H1 (cell line): Measurements from ENCODE around the gene ZFP3. TPM values are rescaled to one million over a fixed set of nuclear protein-coding genes. Genes with fewer than 3 reads are reported as not detected.
"Not testable (repeated sequence)": the region's sequence is repeated elsewhere in the genome, so short reads cannot be mapped to it uniquely, and the experiment has no call there.

Source experiments
- CTCF ChIA-PET: fragments of 300-600 bp; sonication (Branson Sonifier 250); formaldehyde crosslinking; loops from one replicate; lab custom pipeline; 2021; ENCODE audit not compliant: partially characterized antibody; lab: Charles Lee
- POLR2A ChIA-PET: fragments of 300-600 bp; sonication (Branson Sonifier 250); formaldehyde crosslinking; loops from one replicate; lab custom pipeline; 2021; ENCODE audit warnings: inconsistent platforms; ENCODE audit not compliant: partially characterized antibody; lab: Charles Lee
- DNase-seq, 2 experiments: peaks; one replicate each; pipeline versions ENCODE4 v3.0.0 to v3.0.0-alpha.2; 2010 to 2022; ENCODE audit warnings: low spot score in 2 of 2, low read depth in 1 of 2, mixed read lengths in 1 of 2
- FAIRE-seq: peaks from 2 replicates; lab custom pipeline; 2011; peaks lifted over from hg19 to GRCh38; lab: Jason Lieb, UNC
- H2AFZ ChIP-seq: 2 replicates; pipeline ENCODE4 v1.8.1; 2012; ENCODE audit warnings: low read length, inconsistent platforms
- H2AK5ac ChIP-seq: 2 replicates; pipeline ENCODE4 v1.6.1; 2013; ENCODE audit warnings: low read depth, low read length
- H2BK120ac ChIP-seq: replicated peaks from 2 replicates; pipeline ENCODE3; 2013; ENCODE audit warnings: low read depth, low read length, inconsistent platforms
- H2BK12ac ChIP-seq: 2 replicates; pipeline ENCODE4 v1.6.1; 2013; ENCODE audit warnings: low read depth, low read length
- H2BK15ac ChIP-seq: 2 replicates; pipeline ENCODE4 v1.6.1; 2013; ENCODE audit warnings: low read length
- H2BK20ac ChIP-seq: 2 replicates; pipeline ENCODE4 v1.6.1; 2013; ENCODE audit warnings: low read length
- H2BK5ac ChIP-seq: 2 replicates; pipeline ENCODE4 v1.6.1; 2013; ENCODE audit warnings: low read depth, low read length
- H3K14ac ChIP-seq: 2 replicates; pipeline ENCODE4 v1.6.1; 2013; ENCODE audit warnings: inconsistent platforms; ENCODE audit not compliant: insufficient read length
- H3K18ac ChIP-seq: 2 replicates; pipeline ENCODE4 v1.6.1; 2013; ENCODE audit warnings: low read length; ENCODE audit errors: extremely low read depth
- H3K23ac ChIP-seq: 2 replicates; pipeline ENCODE4 v1.6.1; 2013; ENCODE audit warnings: inconsistent platforms; ENCODE audit not compliant: insufficient read length
- H3K23me2 ChIP-seq: 2 replicates; pipeline ENCODE4 v1.6.1; 2013; ENCODE audit warnings: low read depth, low read length
- H3K27ac ChIP-seq: 2 replicates; pipeline ENCODE4 v1.6.1; 2011; ENCODE audit warnings: low read depth, low read length, inconsistent platforms
- H3K27me3 ChIP-seq, 4 experiments: replicated peaks in 1 of 4; 1 replicate in 1 of 4; 2 replicates in 3 of 4; pipeline versions ENCODE4 v1.6.1 to v1.8.1; 2011 to 2013; ENCODE audit warnings: low read length in 3 of 4, mild to moderate bottlenecking in 3 of 4, inconsistent platforms in 2 of 4, mixed read lengths in 2 of 4, moderate library complexity in 1 of 4; ENCODE audit not compliant: control insufficient read depth in 3 of 4, insufficient read depth in 3 of 4; ENCODE audit errors: extremely low read depth in 1 of 4
- H3K36me3 ChIP-seq, 4 experiments: 2 replicates each; pipeline versions ENCODE4 v1.6.1 to v1.8.1; 2011 to 2013; ENCODE audit warnings: mild to moderate bottlenecking in 4 of 4, low read length in 3 of 4, moderate library complexity in 2 of 4, control low read depth in 1 of 4, inconsistent platforms in 1 of 4; ENCODE audit not compliant: insufficient read depth in 4 of 4, control insufficient read depth in 2 of 4
- H3K4ac ChIP-seq: replicated peaks from 2 replicates; pipeline ENCODE3; 2013; ENCODE audit warnings: low read length, low read depth, mixed read lengths, inconsistent platforms; ENCODE audit not compliant: insufficient read length
- H3K4me1 ChIP-seq, 4 experiments: replicated peaks in 1 of 4; 1 replicate in 1 of 4; 2 replicates in 3 of 4; pipeline versions ENCODE4 v1.6.1 to v1.8.1; 2011 to 2013; ENCODE audit warnings: low read length in 3 of 4, inconsistent platforms in 2 of 4, mixed read lengths in 1 of 4; ENCODE audit not compliant: insufficient read depth in 4 of 4, control insufficient read depth in 3 of 4
- H3K4me2 ChIP-seq, 2 experiments: 2 replicates each; pipeline versions ENCODE4 v1.6.1 to v1.8.1; 2011 to 2013; ENCODE audit warnings: low read depth in 2 of 2, low read length in 2 of 2, control low read depth in 1 of 2, inconsistent platforms in 1 of 2, mild to moderate bottlenecking in 1 of 2; ENCODE audit not compliant: insufficient read depth in 1 of 2
- H3K4me3 ChIP-seq, 4 experiments: fragments of 200-600, 300-600 bp in 1 of 4; sonication (generic), shearing (Covaris generic), sonication (Bioruptor Twin) in 1 of 4; 2 replicates each; pipeline versions ENCODE4 v1.5.1 to v1.8.1; 2011 to 2016; ENCODE audit warnings: low read length in 4 of 4, low read depth in 3 of 4, control low read depth in 2 of 4, inconsistent platforms in 2 of 4, mild to moderate bottlenecking in 2 of 4, mixed read lengths in 1 of 4, moderate library complexity in 1 of 4; ENCODE audit not compliant: insufficient read depth in 2 of 4; ENCODE audit errors: extremely low read depth in 1 of 4
- H3K56ac ChIP-seq: replicated peaks from 2 replicates; pipeline ENCODE3; 2013; ENCODE audit warnings: low read depth, mild to moderate bottlenecking, mixed read lengths, low read length, inconsistent platforms; ENCODE audit not compliant: insufficient read length
- H3K79me1 ChIP-seq: 2 replicates; pipeline ENCODE4 v1.6.1; 2013; ENCODE audit warnings: low read depth, low read length, control low read depth
- H3K79me2 ChIP-seq, 2 experiments: 2 replicates each; pipeline versions ENCODE4 v1.6.1 to v1.8.1; 2012 to 2013; ENCODE audit warnings: low read length in 2 of 2, mild to moderate bottlenecking in 2 of 2, inconsistent platforms in 1 of 2; ENCODE audit not compliant: insufficient read depth in 2 of 2, control insufficient read depth in 1 of 2
- H3K9ac ChIP-seq, 4 experiments: replicated peaks in 1 of 4; 1 replicate in 1 of 4; 2 replicates in 3 of 4; pipeline versions ENCODE4 v1.6.1 to v1.8.1; 2011 to 2013; ENCODE audit warnings: low read depth in 3 of 4, low read length in 3 of 4, control low read depth in 2 of 4, mild to moderate bottlenecking in 2 of 4, moderate library complexity in 2 of 4, inconsistent platforms in 1 of 4; ENCODE audit errors: extremely low read depth in 1 of 4
- H3K9me3 ChIP-seq, 2 experiments: 2 replicates each; pipeline versions ENCODE4 v1.6.1 to v1.8.1; 2012 to 2013; ENCODE audit warnings: mild to moderate bottlenecking in 2 of 2, moderate library complexity in 2 of 2, control low read depth in 1 of 2, inconsistent platforms in 1 of 2, low read depth in 1 of 2, low read length in 1 of 2, mixed read lengths in 1 of 2; ENCODE audit not compliant: insufficient read depth in 2 of 2
- H4K20me1 ChIP-seq, 2 experiments: replicated peaks in 1 of 2; 2 replicates each; pipeline versions ENCODE3 to v1.8.1; 2011 to 2013; ENCODE audit warnings: inconsistent platforms in 2 of 2, low read length in 2 of 2, mild to moderate bottlenecking in 1 of 2; ENCODE audit not compliant: insufficient read depth in 2 of 2, control insufficient read depth in 1 of 2
- H4K5ac ChIP-seq: 2 replicates; pipeline ENCODE4 v1.6.1; 2013; ENCODE audit warnings: low read length, low read depth, mixed read lengths, inconsistent platforms; ENCODE audit not compliant: insufficient read length
- H4K8ac ChIP-seq: 2 replicates; pipeline ENCODE4 v1.8.0; 2013; ENCODE audit warnings: mild to moderate bottlenecking, moderate library complexity, low read length, inconsistent platforms; ENCODE audit not compliant: insufficient read depth; ENCODE audit errors: extremely low read depth
- H4K91ac ChIP-seq: replicated peaks from 2 replicates; pipeline ENCODE3; 2013; ENCODE audit warnings: low read length, mixed read lengths, inconsistent platforms; ENCODE audit not compliant: insufficient read length
- WGBS, 2 experiments: shearing (Covaris generic) in 1 of 2; methylation state at CpG; one replicate each; pipeline versions ENCODE4 v1.1.6 to v1.1.7; 2013 to 2015; ENCODE audit warnings: low lambda C conversion rate in 2 of 2, mixed read lengths in 2 of 2, inconsistent platforms in 1 of 2, low coverage in 1 of 2, missing lambda C conversion rate in 1 of 2; ENCODE audit not compliant: insufficient replicate concordance in 2 of 2, insufficient coverage in 1 of 2, insufficient read length in 1 of 2; ENCODE audit errors: extremely low coverage in 1 of 2, missing lambda C conversion rate in 1 of 2; 5-methylcytosine and 5-hydroxymethylcytosine counted together
- polyA plus RNA-seq, 7 experiments: library from polyadenylated mRNA; depleted of rRNA in 3 of 7; stranded (reverse) in 5 of 7; unstranded in 2 of 7; fragments of >200 nt in 5 of 7; fragments of 200-250 nt in 2 of 7; gene quantifications; 1 replicate in 5 of 7; 2 replicates in 1 of 7; 4 replicates in 1 of 7; pipeline versions ENCODE4 v1.2.1 to v1.2.3, GENCODE V29; 2011 to 2013; ENCODE audit warnings: missing spikeins in 2 of 7, mixed read lengths in 2 of 7
- total RNA-seq: library from RNA; stranded (reverse); fragmentation: NEBNext Ultra II Directional; extraction: Animal tissue kit (Norgen Biotek cat#: 25700); gene quantifications from 2 replicates; pipeline ENCODE4 v1.2.1, GENCODE V29; 2021

ZFP3 gene
- total and polyA plus RNA-seq, 2 of the 8 experiments (the other 6 are each of a cell fraction or from before 2014, with no cell fraction given), result 0.15 to 0.44 TPM

- H3K4me2 ChIP-seq, CTCF ChIA-PET, FAIRE-seq, H3K79me2 ChIP-seq, H2BK5ac ChIP-seq, H3K27ac ChIP-seq, H2BK15ac ChIP-seq, H2AFZ ChIP-seq, H3K56ac ChIP-seq, H3K36me3 ChIP-seq, H4K91ac ChIP-seq, H3K14ac ChIP-seq, H2BK12ac ChIP-seq, H3K4ac ChIP-seq, H2BK120ac ChIP-seq, H4K20me1 ChIP-seq, H3K23me2 ChIP-seq, H3K27me3 ChIP-seq, H3K4me1 ChIP-seq, H3K23ac ChIP-seq, H3K9ac ChIP-seq, DNase-seq, H3K79me1 ChIP-seq, H2BK20ac ChIP-seq, POLR2A ChIA-PET, H3K4me3 ChIP-seq, H4K5ac ChIP-seq, H2AK5ac ChIP-seq, H4K8ac ChIP-seq, H3K18ac ChIP-seq: not testable (repeated sequence)
- peaks cover 0 to 11% of the 10 kb centered on the region in 2 experiments; a peak in 1 of 4 replicates for H3K9me3 ChIP-seq
- WGBS, 2 experiments, result 93% methylated on average over 13 of the region's 15 CpGs; no CpG with 5 or more reads in 1 of the 2 experiments
Measured at GRCh38 chr17:5137511-5138197, 59.4 kb downstream of the ZFP3 start.

- H3K4me1 ChIP-seq, H3K36me3 ChIP-seq, H3K27ac ChIP-seq, H3K79me2 ChIP-seq, H3K4me2 ChIP-seq, H2BK120ac ChIP-seq, H2BK20ac ChIP-seq, H3K4me3 ChIP-seq, H3K56ac ChIP-seq, H2AFZ ChIP-seq, H3K79me1 ChIP-seq, H3K4ac ChIP-seq, H3K23ac ChIP-seq, DNase-seq, H3K23me2 ChIP-seq, H3K18ac ChIP-seq, FAIRE-seq, H3K14ac ChIP-seq, CTCF ChIA-PET, H2BK12ac ChIP-seq, H4K91ac ChIP-seq, H4K5ac ChIP-seq, H3K9ac ChIP-seq, H2BK15ac ChIP-seq, H4K8ac ChIP-seq, POLR2A ChIA-PET, H4K20me1 ChIP-seq, H2AK5ac ChIP-seq, H3K27me3 ChIP-seq, H2BK5ac ChIP-seq: not testable (repeated sequence)
- 81% methylated on average over 9 of the region's 9 CpGs; no CpG with 5 or more reads in 1 of the 2 experiments for WGBS, 2 experiments
- peaks cover 0 to 11% of the 10 kb centered on the region in 2 experiments; a peak in 1 of 4 replicates for H3K9me3 ChIP-seq
Measured at GRCh38 chr17:5138198-5138544, 59.9 kb downstream of the ZFP3 start.
